Measurements from ENCODE around the gene ENTPD5. TPM values are rescaled to one million over a fixed set of nuclear protein-coding genes. Genes with fewer than 3 reads are reported as not detected.

Gene ENTPD5
- total RNA-seq, 2 experiments from 2014 or later = 7.5 to 18.1 TPM

DNA sequence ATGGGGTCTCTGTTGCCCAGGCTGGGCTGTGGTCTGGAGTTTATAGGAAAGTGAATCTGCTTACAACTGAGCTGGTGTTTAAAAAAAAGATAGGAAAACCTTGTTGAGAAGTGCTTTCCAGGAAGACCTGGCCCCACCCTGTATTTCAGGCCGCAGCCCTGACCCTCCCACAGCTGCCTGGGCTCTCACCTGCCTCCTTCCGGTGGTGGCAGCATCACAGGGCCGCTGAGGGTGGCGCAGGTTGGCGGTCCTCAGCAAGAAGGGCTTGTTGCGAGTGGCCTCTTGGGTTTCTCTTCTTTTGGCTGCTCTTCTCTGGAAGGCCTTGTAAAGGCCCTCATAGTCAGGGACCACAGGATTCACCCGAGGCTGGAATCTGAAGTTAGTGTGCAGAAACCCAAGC, 76.9 kb downstream of the ENTPD5 start:
- Histone ChIP-seq H2AFZ (ENCODE audit: low read length) (no peak overlapping the region), H3K27ac (ENCODE audit: low read depth, low read length, poor library complexity, severe bottlenecking) (no peak overlapping the region), H3K36me3 (ENCODE audit: insufficient read depth, low read length) (0 out of 2 replicates have a peak, but pooled peaks cover under 1% of the 10 kb centered on the region), H3K4me3 (ENCODE audit: low read depth, low read length, poor library complexity, severe bottlenecking) (no peak overlapping the region), H3K4me2 (ENCODE audit: low read length) (no peak overlapping the region), H3K4me1 (ENCODE audit: insufficient read depth, low read length, poor library complexity, severe bottlenecking) (no peaks in the 10 kb centered on the region), H3K9me2 (ENCODE audit: insufficient read depth, low read length) (no peaks in the 10 kb centered on the region), H3K79me2 (ENCODE audit: insufficient read depth, low read depth, low read length) (no peaks in the 10 kb centered on the region), H4K20me1 (ENCODE audit: insufficient read depth, low read length) (no peaks in the 10 kb centered on the region), H3K9me3 (ENCODE audit: low read length) (no peaks in the 10 kb centered on the region)
- ChIA-PET CTCF (ENCODE audit: unreplicated experiment) (no interaction called here), POLR2A (interaction anchor here (0.6 to 0.7 kb wide), 3 partner anchors 259 to 1695 kb away, joined by 3 to 6 read pairs (median 3); no protein-coding TSS in a partner anchor)
- intact Hi-C loops (cut with micrococcal nuclease; ENCODE audit: unreplicated experiment) = no loop called here
- no TSS peak for BruUV-seq (replicated peaks)
- TF ChIP-seq, protein P1, sequence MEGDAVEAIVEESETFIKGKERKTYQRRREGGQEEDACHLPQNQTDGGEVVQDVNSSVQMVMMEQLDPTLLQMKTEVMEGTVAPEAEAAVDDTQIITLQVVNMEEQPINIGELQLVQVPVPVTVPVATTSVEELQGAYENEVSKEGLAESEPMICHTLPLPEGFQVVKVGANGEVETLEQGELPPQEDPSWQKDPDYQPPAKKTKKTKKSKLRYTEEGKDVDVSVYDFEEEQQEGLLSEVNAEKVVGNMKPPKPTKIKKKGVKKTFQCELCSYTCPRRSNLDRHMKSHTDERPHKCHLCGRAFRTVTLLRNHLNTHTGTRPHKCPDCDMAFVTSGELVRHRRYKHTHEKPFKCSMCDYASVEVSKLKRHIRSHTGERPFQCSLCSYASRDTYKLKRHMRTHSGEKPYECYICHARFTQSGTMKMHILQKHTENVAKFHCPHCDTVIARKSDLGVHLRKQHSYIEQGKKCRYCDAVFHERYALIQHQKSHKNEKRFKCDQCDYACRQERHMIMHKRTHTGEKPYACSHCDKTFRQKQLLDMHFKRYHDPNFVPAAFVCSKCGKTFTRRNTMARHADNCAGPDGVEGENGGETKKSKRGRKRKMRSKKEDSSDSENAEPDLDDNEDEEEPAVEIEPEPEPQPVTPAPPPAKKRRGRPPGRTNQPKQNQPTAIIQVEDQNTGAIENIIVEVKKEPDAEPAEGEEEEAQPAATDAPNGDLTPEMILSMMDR (conservative IDR thresholded peaks at IDR 0.05; ENCODE audit: low read length) = no peak
- TF ChIP-seq EZH2phosphoT487 (IDR thresholded peaks at IDR 0.05; ENCODE audit: borderline replicate concordance, low read depth, low read length) = no peak
- DNase-seq (ENCODE audit: low spot score) = no peak

DNA sequence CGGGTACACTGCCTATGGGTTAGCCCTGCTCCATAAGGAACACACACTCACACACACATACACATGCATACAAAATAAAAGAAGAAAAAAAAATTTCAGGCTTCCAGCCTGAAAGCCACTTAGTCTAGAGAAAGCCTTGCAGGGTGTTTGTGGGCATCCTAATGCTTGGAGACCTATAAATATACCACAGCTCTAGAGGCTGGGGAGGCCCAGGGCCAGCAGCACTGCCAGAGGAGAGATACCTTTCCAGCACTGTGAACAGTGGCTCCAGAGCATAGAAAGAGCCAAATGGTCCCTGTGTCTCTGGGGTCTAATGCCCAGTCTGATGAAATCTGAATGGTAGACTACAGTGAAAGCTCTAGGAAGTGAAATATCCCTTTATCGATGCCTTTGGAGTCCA, 82.1 kb downstream of the ENTPD5 start:
- H3K27ac ChIP-seq (ENCODE audit: low read depth, low read length, poor library complexity, severe bottlenecking) = no peak overlapping the region
- no peak overlapping the region for H2AFZ ChIP-seq (ENCODE audit: low read length)
- peaks cover 31% of the 10 kb centered on the region for H3K36me3 ChIP-seq (ENCODE audit: insufficient read depth, low read length)
- H3K9me2 ChIP-seq (ENCODE audit: insufficient read depth, low read length) = no peaks in the 10 kb centered on the region
- BruUV-seq (replicated peaks) = no TSS peak
- H4K20me1 ChIP-seq (ENCODE audit: insufficient read depth, low read length) = no peaks in the 10 kb centered on the region
- POLR2A ChIA-PET = no interaction called here
- no peaks in the 10 kb centered on the region for H3K9me3 ChIP-seq (ENCODE audit: low read length)
- DNase-seq (ENCODE audit: low spot score) = no peak
- no peak overlapping the region for H3K4me2 ChIP-seq (ENCODE audit: low read length)
- intact Hi-C loops (cut with micrococcal nuclease; ENCODE audit: unreplicated experiment) = no loop called here
- no peaks in the 10 kb centered on the region for H3K4me1 ChIP-seq (ENCODE audit: insufficient read depth, low read length, poor library complexity, severe bottlenecking)
- H3K79me2 ChIP-seq (ENCODE audit: insufficient read depth, low read depth, low read length) = no peaks in the 10 kb centered on the region
- CTCF ChIA-PET (ENCODE audit: unreplicated experiment) = no interaction called here
- TF ChIP-seq EZH2phosphoT487 (IDR thresholded peaks at IDR 0.05; ENCODE audit: borderline replicate concordance, low read depth, low read length) = no peak
- no peak overlapping the region for H3K4me3 ChIP-seq (ENCODE audit: low read depth, low read length, poor library complexity, severe bottlenecking)

DNA sequence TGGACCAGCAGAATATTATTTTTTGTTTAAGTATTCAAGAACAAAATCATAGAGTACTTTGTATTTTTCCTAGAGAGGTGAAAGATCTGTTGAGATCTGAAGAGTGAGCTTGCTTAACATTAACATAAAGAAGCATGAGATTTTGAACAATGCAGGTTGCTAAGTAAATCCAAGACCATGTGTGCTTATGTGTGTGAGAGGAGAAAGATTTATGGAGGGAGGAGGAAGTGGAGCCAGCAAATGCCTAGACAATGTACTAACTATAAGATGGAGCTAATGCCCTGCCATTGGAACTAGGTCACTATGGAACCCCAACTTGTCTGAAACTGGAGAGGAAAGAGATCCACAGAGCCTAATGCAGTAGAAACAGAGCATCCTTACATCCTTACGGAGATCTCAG, 82.5 kb downstream of the ENTPD5 start:
- ChIA-PET POLR2A (interaction anchor here (0.6 kb wide), 1 partner anchor 38 kb away, joined by 3 read pairs; no protein-coding TSS in a partner anchor), CTCF (ENCODE audit: unreplicated experiment) (interaction anchor here (0.6 kb wide), 1 partner anchor 164 kb away, joined by 3 read pairs; no protein-coding TSS in a partner anchor)
- Histone ChIP-seq H3K27ac (ENCODE audit: low read depth, low read length, poor library complexity, severe bottlenecking) (no peak overlapping the region), H3K4me3 (ENCODE audit: low read depth, low read length, poor library complexity, severe bottlenecking) (no peak overlapping the region), H3K9me2 (ENCODE audit: insufficient read depth, low read length) (no peaks in the 10 kb centered on the region), H4K20me1 (ENCODE audit: insufficient read depth, low read length) (no peaks in the 10 kb centered on the region), H3K36me3 (ENCODE audit: insufficient read depth, low read length) (peaks cover 36% of the 10 kb centered on the region), H3K4me2 (ENCODE audit: low read length) (no peak overlapping the region), H3K9me3 (ENCODE audit: low read length) (no peaks in the 10 kb centered on the region), H3K4me1 (ENCODE audit: insufficient read depth, low read length, poor library complexity, severe bottlenecking) (no peaks in the 10 kb centered on the region), H2AFZ (ENCODE audit: low read length) (no peak overlapping the region), H3K79me2 (ENCODE audit: insufficient read depth, low read depth, low read length) (no peaks in the 10 kb centered on the region)
- BruUV-seq (replicated peaks) = no TSS peak
- intact Hi-C loops (cut with micrococcal nuclease; ENCODE audit: unreplicated experiment) = no loop called here
- DNase-seq (ENCODE audit: low spot score) = no peak
- TF ChIP-seq, protein P1 (conservative IDR thresholded peaks at IDR 0.05; ENCODE audit: low read length) = no peak
- no peak for TF ChIP-seq EZH2phosphoT487 (IDR thresholded peaks at IDR 0.05; ENCODE audit: borderline replicate concordance, low read depth, low read length)

Measured in OCI-LY7 (cell line).